GM18502 (cell line): ENCODE results near the gene TRPV3.
"Not testable (repeated sequence)": the region's sequence is repeated elsewhere in the genome, so short reads cannot be mapped to it uniquely, and the experiment has no call there.

ENCODE experiments used
- ATAC-seq: cut with Tn5 transposase; IDR thresholded peaks from one replicate; pipeline ENCODE4 v1.9.1; 2021; ENCODE audit warnings: mild to moderate bottlenecking; ENCODE audit not compliant: unreplicated experiment, poor library complexity

The TRPV3 gene

DNA sequence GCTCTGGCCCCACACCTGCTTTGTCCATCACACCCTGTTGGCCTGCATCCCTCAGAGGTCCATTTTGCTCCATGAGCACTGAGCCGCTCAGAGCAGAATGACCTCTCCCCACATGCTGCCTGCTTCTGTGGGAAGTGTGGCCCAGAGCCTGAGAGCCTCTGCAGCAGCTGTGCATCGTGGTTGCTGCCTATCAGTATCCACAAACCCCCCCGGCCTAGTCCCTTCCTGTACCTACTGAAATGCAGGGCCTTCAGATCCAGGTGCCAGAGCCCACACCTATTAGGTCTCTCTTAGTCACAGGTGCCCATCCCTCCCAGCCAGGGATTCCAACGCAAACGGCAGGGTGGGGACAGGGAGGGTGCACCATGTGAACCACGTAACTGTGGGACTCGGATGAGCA, 16.6 kb upstream of the TRPV3 start:
- no peak for ATAC-seq

DNA sequence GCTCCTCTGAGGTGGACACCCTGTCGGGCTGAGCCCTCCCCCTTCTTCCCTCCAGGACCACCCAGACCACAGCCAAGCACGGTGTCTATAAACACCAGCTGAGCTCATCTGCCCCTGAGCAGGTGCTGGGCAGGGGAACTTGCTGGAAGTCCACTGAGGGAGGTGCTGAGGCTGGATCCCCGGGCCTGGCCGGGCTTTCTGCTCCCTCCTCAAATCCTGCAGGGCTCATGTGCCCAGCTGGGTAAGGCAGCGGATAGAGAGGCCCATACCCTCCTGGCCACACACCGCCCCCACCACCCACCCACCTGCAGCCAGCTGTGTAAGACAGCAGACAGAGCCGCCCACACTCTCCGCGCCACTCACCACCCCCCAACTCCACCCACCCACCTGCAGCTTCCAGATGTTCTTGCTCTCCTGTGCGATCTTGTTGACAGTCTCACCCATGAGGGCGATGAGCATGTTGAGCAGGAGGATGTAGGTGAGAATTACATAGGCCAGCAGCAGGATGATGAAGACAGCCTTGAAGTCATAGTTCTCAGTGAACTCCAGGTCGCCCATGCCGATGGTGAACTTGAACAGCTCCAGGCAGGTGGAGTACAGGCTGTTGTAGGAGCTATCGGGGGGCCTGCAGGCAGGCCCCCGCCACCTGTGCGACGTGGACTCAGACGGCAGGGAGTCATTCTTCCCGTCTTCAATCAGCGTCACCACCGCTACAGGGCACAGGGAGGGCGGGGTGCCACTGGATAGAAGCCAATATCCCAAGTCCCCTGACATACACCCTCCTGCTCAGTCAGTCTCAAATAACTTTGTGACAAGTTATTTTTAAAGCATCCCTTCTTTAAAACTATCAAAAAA, 15.9 kb upstream of the TRPV3 start:
- no peak for ATAC-seq

DNA sequence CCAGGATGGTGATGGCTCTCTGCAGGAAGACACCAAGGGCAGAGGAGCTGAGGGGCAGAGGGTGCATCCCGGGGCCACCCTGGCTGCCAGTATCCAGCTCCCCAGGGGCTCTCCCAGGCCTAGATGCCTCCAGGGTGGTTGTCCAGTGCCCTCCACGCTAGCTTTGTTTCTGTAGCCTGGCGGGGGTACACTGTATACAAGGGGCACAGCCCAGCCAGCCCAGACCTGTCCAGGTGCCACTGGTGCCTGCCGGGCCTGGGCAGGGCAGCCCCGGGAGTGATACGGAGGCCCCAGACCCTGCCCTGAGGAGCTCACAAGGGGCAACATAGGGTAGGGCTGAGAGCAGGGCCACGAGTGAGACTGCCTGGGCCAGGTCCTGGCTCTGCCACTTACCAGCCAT, 14.6 kb upstream of the TRPV3 start:
- ATAC-seq: no peak

DNA sequence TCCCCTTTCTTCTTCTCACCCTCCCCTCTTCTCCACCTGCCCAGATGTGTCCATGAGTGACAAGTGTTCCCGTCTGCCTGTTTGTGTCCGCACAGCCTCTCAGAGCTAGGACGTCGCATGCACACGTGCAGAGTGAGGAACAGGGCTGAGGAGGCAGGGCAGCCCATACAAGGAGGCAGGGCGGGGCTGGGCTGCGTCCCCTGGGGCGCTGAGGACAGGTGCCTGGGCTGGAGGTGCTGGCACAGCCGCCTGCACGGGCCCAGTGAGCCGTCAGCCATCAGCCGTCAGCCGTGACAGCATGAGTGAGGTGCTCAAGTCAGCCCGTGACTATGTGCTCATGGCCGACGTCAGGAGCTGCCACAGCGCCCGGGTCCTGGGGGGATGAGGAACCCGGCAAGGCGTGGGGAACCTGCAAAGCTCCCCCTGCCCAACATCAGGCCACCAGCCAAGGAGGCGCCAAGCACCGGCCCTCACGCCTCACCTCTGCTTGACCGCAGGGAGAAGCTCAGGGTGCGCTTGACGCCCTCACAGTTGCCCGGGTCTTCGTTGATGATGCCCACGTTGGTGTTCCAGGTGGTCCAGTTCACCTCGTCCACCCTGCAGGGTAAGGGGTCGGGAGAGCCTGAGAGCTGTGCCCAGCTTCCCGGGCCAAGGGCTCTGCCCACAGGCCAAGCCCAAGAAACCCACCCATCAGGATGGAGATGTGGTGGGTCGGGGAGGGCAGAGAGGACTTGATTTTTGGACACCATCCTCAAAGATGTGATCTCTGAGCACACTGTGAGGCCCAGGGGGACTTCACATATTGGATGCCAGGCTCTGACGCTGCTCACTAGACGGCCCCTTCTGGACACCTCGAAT, 13.7 kb upstream of the TRPV3 start:
- ATAC-seq: no peak

DNA sequence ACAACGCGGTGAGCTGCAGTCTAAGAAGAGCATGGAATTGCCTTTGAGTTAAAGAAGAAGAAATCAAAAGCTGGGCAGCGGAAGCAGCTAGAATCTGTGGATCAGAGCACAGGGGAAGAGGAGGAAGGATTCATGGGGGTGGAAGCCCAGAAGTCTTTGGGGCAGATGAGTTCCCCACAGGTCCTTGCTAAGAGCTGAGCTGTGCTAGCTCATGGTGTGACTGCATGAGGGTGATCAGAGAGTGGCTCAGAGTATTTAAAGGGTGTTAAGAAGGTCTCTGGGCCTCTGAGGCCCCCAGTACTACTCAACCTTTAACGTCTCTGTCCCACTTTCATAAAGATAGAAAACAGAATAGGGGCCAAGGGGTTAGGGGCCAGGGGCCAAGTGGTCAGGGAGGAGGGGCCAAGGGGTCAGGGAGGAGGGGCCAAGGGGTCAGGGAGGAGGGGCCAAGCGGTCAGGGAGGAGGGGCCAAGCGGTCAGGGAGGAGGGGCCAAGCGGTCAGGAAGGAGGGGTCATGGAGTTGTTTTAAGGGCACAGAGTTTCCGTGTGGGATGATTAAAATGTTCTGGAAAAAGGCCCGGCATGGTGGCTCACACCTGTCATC, 12.0 kb upstream of the TRPV3 start:
- ATAC-seq: no peak

DNA sequence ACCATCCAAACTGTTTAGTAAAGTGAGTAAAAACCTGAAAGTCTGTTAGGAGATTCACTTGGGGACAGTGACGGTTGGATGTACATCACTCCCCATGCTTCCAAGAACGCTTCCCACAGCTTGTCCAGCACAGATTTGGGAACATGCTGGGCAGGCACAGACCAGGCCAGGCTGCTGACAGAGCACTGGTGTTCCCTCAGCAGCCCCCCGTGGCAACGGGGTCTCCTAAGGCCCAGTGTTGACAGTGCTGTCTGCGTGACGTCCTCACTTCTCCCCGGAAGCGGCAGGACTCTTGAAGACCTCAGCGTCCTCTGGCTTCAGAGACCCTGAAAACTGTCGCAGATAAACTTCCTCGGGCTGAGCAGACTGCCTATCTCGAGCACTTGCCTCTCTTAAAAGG, 8.9 kb upstream of the TRPV3 start:
- no peak for ATAC-seq

DNA sequence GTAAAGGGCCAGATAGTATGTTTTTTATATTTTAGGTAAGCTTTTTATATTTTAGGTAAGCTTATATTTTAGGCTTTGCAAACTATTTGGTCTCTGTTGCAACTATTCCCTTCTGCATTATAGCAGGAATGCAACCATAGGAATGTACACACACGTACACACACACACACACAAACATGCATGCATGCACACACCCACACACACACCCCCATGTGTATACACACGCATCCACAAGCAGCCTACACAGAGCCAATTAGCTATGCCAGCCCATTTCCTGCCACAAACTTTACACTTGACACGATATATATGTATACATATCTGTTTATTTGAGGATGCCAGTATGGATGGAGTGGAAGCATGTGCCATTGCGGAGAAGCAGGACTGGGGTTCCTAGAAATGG, 7.5 kb upstream of the TRPV3 start:
- no peak for ATAC-seq

DNA sequence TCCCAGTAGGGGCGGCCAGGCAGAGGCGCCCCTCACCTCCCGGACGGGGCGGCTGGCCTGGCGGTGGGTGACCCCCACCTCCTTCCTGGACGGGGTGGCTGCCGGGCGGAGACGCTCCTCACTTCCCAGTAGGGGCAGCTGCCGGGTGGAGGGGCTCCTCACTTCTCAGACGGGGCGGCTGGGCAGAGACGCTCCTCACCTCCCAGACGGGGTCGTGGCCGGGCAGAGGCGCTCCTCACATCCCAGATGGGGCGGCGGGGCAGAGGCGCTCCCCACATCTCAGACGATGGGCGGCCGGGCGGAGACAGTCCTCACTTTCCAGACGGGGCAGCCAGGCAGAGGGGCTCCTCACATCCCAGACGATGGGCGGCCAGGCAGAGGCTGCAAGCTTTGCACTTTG, 6.6 kb upstream of the TRPV3 start:
- ATAC-seq: not testable (repeated sequence)

DNA sequence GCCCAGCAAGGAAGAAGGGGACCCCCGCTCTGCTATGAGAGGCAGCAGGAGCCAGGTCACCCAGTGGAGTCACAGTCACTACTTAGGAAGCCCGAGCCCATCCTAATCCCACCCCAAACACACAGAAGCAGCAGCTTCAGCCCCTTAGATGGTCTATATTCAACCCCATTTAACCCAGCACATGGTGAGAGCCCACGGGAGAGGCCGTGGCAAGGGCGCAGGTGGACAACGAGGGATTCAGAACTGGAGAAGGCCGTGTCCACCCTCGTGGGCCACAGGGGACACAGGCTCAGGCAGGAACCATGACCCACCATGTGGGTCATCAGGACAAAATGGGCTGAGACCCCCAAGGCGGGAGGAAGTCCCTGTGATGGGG, 1.6 kb upstream of the TRPV3 start:
- ATAC-seq: no peak

DNA sequence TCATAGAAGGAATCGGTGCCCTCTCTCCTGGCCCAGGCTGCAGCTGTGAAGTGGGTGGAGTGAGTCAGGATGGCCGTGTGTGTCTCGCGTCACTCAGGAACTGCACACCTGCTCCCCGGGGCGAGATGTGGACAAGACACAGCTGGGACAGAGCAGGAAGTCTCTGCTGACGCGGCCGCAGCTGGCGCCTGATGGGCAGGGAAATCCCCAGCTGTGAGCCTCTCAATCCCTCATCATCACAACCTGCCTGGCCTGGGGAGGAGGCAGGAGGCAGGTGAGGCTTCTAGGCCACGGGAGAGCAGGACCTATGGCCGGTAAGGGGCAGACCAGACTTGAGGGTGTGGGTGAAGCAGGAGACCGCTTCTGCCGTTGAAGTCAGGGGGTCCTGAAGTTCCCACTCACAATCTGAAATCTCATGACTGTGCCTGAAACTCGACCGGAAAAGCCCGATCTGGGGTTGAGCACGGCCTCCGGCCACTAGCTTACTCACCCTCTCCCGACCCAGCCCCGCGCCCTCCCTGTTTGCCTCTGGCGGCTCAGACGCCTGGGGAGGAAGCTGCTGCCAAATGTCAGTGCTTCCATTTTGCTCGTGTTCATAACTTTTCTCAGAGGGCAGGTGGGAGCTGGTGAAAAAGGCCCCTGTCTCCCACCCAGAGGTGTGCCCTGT, 1.1 kb upstream of the TRPV3 start:
- peak; percentile 75 for ATAC-seq

DNA sequence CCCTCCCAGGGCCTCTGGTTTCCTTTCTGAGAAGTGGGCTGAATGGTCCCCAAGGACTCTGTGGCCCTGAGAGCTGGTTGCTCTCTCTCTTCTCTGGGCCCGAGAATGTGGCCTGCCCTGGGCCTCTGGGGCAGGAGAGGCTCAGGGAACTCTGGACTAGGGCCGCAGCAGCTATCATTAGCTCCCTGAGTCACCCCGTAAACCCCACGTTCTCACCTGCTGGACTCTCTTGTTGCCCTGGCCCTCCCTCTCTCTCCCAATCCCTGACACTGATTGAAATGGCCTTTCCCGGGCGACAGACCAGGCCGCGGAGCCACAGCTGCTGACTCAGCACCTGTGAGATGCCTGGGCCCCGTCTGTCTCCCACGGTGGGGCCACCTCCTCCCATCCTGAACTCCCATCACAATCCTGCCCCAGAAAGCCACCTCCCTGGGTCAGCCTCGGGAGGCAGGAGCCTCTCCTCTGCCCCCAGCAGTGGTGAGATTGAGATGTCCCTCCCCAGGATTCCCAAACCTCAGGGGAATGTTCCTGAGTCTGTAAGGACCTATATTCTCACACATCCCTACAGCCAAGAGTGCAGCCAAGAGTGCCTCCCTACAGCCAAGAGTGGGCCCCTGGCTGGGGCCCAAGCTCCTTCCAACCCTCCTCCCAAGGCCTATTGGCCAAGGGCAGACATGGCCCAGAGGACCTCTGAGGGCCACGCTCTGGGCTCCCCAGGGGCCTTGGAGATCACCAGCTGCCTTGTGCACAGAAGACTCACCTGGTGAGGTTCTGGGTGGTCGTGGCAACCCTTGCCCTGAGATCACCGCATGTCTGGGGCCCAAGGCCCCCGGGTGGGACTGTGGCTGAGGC, 470 bp downstream of the TRPV3 start:
- no peak for ATAC-seq

DNA sequence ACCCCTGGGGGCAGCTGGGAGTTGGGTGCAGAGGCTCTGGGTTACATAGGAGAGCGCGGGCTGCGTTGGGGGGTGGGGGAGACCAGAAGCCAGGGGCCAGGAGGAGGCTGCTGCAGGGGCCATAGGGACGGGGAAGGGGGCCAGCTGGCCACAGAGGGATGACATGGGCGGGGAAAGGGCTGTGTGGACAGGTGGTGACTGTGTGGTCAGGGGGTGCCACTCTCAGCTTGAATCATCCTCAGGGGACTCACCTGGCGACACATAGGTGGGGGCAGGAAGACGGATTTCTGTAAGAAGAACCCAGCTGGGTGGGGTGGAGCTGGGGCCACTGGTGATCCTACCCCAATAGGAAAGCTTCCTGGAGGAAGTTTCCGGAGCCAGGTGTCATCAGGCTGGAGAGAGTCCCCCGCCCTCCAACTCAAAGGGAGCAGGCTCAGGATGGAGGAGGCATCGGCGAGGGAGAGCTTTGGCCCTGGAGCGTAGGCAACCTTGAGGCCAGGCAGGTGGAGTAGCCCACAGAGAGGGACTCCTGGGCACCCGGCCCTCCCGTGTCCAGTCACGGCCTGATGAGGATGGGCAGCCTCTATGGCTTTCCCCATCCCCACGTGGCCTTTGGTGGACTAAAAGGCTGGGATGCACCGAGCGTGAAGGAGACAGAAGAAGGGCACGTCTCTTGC, 1.2 kb downstream of the TRPV3 start:
- no peak for ATAC-seq

DNA sequence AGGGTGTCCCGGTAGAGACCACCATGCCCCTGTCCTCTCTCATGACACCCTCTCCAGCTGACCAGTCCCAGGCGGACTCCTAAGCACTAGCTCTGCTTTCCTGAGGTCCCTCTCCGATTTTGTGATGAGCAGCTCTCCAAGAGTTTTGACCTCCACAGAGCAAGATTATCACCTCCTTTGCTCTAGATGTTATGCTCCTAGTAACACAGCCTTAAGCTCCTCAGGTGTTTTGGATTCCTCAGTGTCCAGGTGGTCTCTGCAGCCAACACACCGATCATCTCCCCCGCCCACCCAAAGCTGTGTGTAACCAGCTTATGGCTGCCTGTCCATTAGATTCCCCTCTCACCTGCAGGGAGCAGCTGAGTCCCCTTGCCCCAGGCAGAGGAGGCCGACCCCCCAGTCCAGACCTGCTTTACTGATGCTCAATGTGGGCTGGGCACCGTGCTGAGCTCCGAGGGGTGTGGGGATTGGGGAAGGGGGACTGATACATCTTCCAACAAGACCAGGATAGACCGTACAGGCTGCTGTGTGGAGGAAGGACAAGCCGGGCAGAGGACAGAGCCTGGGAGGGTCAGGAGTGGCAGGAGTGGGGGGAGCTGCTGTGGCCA, 2.3 kb downstream of the TRPV3 start:
- no peak for ATAC-seq

DNA sequence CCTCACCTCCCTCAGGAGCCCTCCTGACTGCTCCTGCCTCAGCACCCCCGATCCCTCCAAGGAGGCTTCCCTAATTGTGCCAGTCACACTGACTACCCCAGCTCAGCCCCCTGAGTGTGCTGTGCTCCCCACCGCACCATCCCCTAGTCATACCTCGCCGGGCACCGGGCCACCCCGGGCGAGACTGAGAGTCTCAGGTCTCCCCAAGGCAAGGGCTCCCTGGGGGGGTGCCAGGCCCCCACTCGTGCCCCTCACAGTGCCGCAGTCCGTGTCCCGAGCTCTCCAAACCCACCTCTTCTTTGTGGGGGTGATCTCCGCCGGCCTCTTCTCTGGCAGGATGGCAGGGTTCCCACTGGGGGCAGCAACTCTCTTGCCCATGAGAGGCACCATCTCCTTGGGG, 3.2 kb downstream of the TRPV3 start:
- no peak for ATAC-seq

DNA sequence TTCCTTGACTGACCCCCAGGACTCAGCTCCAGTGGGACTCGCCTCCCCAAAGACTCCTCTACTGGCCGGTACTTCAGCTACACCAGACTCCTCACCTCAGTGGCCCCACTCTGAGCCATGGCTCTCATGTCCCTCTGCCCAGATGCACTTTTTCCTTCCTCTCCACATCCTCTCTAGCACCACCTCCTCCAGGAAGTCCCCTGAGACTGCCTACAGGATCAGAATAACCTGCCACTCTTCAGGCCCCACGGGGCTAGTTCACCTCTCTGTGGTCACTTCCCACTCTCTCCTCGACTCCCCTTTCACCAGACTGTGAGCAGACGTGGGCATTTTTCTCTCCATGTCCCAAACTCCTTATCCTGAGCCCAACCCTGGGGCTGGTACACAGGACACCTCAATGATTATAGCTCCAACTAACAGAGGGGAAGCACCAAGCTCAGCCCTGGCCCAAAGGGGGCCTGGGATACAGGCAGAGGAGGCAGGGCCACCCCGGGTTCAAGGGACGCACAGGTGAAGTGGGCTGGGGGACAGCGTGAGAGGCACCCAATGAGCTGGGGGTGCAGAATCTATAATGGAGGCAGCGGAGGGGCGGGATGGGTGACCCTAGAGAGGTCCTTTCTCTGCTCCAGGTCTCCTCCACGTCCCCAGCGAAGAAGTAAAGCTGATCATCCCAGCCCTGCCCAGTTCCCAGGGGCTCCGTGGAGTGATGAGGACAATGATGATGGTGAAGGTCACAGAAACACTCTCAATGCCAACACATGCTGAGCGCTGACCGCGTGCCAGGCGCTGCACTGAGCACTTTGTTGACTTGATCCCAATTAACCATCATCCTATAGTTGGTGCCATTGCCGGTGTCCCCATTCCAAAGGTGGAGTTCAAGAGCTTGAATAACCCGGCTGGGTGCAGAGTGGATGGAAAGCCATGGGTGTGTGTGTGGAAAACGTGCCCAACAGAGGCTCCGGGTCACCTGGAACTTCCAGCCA, 3.9 kb downstream of the TRPV3 start:
- ATAC-seq: no peak

DNA sequence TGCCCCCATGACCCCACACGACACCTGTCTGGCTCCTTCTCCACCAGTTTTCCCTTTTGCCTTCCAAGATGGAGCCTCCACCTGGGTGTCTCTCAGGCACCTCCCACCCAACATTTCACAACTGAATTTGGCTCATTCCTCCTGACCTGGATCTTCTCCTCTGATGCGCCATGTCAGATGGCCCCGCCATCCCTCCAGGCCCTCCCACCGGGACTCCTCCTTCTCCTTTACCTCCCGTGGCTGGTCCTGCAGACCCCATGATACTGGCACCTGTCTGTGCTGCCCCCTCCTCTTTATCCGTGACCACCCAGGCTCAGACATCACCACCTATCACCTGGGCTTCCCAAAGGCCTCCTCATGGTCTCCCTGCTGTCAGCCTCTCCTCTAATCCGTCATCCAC, 4.7 kb downstream of the TRPV3 start:
- no peak for ATAC-seq

DNA sequence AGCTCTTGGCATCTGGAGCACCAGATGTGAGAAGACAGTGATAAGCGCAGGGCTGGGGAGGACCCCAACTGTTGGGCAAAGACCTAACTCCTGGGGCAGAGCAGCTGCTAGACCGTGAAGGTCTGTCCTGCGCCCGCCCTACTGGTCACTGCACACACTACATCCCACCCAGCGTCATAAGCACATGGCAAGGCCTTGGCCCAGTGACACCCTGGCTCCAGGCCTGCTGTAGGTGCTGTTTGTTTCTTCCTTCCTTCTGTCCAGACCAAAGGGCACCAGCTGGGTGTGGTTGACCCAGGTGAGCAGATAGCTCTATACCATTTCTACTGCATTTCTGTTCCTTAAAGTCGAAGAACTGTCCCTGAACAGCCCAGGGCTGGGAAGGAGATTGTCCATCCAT, 6.4 kb downstream of the TRPV3 start:
- no peak for ATAC-seq
